Measurements from ENCODE around the gene EVL. TPM values are rescaled to one million over a fixed set of nuclear protein-coding genes. Genes with fewer than 3 reads are reported as not detected.

EVL gene
- total RNA-seq, 1 experiment from 2014 or later, result 82.9 TPM

DNA sequence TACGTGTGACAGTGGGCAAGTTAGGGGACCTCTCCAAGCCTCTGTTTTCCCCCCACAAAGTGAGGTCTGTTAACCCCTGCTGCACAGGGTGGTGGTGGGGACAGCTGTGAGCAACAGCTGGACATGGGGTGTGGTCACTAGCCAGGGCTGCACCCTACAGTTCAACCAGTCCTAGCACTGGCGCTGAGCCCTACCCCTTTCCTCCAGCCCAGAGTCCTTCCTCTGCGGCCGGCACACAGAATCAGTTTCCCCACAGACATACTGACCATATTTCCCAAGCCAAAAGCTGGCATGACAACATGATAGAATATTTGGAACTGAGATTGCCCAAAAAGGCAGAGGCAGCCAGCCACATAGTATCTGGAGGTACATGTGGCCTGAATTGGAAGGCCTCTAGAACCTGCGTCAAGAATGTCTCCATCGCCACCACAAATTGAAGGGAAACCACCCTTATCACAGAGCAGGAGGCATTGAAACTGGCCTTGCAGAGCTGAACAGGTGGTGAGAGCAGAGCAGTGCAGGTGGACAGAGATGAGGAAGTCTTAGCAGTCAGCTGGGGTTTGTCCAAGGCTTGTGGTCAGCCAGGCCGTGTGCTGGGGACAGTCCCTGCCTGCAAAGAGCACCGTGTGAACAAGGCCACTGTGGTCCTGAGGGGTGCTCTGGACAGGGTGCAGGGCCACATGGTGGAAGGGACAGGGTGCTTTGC is 73.0 kb downstream of the EVL start:
- ChIA-PET CTCF (no interaction called here), POLR2A (ENCODE audit: low non-redundant PET) (no interaction called here)
- Histone ChIP-seq H3K36me3 (ENCODE audit: insufficient read depth, low read length, poor library complexity, severe bottlenecking) (no peaks in the 10 kb centered on the region), H3K27me3 (replicated peaks; ENCODE audit: insufficient read depth, low read depth, low read length, poor library complexity) (no peaks in the 10 kb centered on the region), H3K4me3 (ENCODE audit: low read depth, low read length, poor library complexity, severe bottlenecking) (no peak overlapping the region), H3K27ac (ENCODE audit: low read depth, low read length, poor library complexity, severe bottlenecking) (no peak overlapping the region), H3K4me1 (ENCODE audit: insufficient read depth, low read length, poor library complexity, severe bottlenecking) (peaks cover 3% of the 10 kb centered on the region), H3K9me3 (ENCODE audit: low read depth, low read length, poor library complexity, severe bottlenecking) (no peaks in the 10 kb centered on the region)
- intact Hi-C loops (cut with micrococcal nuclease; ENCODE audit: unreplicated experiment), result no loop called here
- no peak for DNase-seq (ENCODE audit: low spot score)
- TF ChIP-seq EZH2 (IDR thresholded peaks at IDR 0.05; ENCODE audit: borderline replicate concordance, low read depth, low read length, poor library complexity, severe bottlenecking), result no peak
- TF ChIP-seq, protein P1, sequence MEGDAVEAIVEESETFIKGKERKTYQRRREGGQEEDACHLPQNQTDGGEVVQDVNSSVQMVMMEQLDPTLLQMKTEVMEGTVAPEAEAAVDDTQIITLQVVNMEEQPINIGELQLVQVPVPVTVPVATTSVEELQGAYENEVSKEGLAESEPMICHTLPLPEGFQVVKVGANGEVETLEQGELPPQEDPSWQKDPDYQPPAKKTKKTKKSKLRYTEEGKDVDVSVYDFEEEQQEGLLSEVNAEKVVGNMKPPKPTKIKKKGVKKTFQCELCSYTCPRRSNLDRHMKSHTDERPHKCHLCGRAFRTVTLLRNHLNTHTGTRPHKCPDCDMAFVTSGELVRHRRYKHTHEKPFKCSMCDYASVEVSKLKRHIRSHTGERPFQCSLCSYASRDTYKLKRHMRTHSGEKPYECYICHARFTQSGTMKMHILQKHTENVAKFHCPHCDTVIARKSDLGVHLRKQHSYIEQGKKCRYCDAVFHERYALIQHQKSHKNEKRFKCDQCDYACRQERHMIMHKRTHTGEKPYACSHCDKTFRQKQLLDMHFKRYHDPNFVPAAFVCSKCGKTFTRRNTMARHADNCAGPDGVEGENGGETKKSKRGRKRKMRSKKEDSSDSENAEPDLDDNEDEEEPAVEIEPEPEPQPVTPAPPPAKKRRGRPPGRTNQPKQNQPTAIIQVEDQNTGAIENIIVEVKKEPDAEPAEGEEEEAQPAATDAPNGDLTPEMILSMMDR (conservative IDR thresholded peaks at IDR 0.05; ENCODE audit: low read depth, low read length), result no peak
- no TSS peak for BruUV-seq (replicated peaks)

DNA sequence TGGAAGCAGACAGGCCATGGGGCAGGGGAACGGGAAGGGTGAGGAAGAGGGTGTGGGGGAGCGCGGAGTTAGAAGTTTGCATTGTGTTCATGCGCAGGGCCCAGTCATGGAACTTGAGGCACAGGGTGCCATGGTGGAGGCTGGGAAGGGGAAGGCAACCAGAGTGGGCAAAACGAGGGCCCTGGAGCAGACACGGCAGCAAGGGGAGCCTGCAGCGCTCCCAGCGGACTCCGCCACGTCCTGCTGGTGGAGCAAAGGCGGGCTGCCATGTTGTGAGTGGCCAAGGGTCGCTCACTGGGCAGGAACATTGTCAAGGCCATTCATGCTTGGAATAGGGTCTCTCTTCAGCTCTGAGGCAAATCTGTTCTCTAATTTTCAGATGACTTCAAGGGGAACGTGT is 73.7 kb downstream of the EVL start:
- no TSS peak for BruUV-seq (replicated peaks)
- H3K36me3 ChIP-seq (ENCODE audit: insufficient read depth, low read length, poor library complexity, severe bottlenecking), result no peaks in the 10 kb centered on the region
- no peaks in the 10 kb centered on the region for H3K27me3 ChIP-seq (replicated peaks; ENCODE audit: insufficient read depth, low read depth, low read length, poor library complexity)
- no peaks in the 10 kb centered on the region for H3K9me3 ChIP-seq (ENCODE audit: low read depth, low read length, poor library complexity, severe bottlenecking)
- H3K4me3 ChIP-seq (ENCODE audit: low read depth, low read length, poor library complexity, severe bottlenecking), result no peak overlapping the region
- no peaks in the 10 kb centered on the region for H3K4me1 ChIP-seq (ENCODE audit: insufficient read depth, low read length, poor library complexity, severe bottlenecking)
- DNase-seq (ENCODE audit: low spot score), result no peak
- no peak for TF ChIP-seq EZH2 (IDR thresholded peaks at IDR 0.05; ENCODE audit: borderline replicate concordance, low read depth, low read length, poor library complexity, severe bottlenecking)
- TF ChIP-seq, protein P1 (conservative IDR thresholded peaks at IDR 0.05; ENCODE audit: low read depth, low read length), result no peak
- intact Hi-C loops (cut with micrococcal nuclease; ENCODE audit: unreplicated experiment), result no loop called here
- no peak overlapping the region for H3K27ac ChIP-seq (ENCODE audit: low read depth, low read length, poor library complexity, severe bottlenecking)
- ChIA-PET CTCF (no interaction called here), POLR2A (ENCODE audit: low non-redundant PET) (no interaction called here)

- H3K27me3 ChIP-seq (replicated peaks; ENCODE audit: insufficient read depth, low read depth, low read length, poor library complexity), result no peaks in the 10 kb centered on the region
- intact Hi-C loops (cut with micrococcal nuclease; ENCODE audit: unreplicated experiment), result no loop called here
- H3K27ac ChIP-seq (ENCODE audit: low read depth, low read length, poor library complexity, severe bottlenecking), result no peak overlapping the region
- POLR2A ChIA-PET (ENCODE audit: low non-redundant PET), result no interaction called here
- BruUV-seq (replicated peaks), result no TSS peak
- H3K4me3 ChIP-seq (ENCODE audit: low read depth, low read length, poor library complexity, severe bottlenecking), result no peak overlapping the region
- no peaks in the 10 kb centered on the region for H3K4me1 ChIP-seq (ENCODE audit: insufficient read depth, low read length, poor library complexity, severe bottlenecking)
- TF ChIP-seq, protein P1 (conservative IDR thresholded peaks at IDR 0.05; ENCODE audit: low read depth, low read length), result no peak
- TF ChIP-seq EZH2 (IDR thresholded peaks at IDR 0.05; ENCODE audit: borderline replicate concordance, low read depth, low read length, poor library complexity, severe bottlenecking), result no peak
- no peaks in the 10 kb centered on the region for H3K36me3 ChIP-seq (ENCODE audit: insufficient read depth, low read length, poor library complexity, severe bottlenecking)
- no peak for DNase-seq (ENCODE audit: low spot score)
- no peaks in the 10 kb centered on the region for H3K9me3 ChIP-seq (ENCODE audit: low read depth, low read length, poor library complexity, severe bottlenecking)
- CTCF ChIA-PET, result no interaction called here
Observed at GRCh38 chr14:100140452-100141078, 75.3 kb downstream of the EVL start.
